Stimulated activated CD8-positive, alpha-beta memory T cell treated with anti-CD3 and anti-CD28 coated beads, Interleukin-7, amount 100 ng/mL, for 24 hours (primary cell): Measurements from ENCODE around the gene COX5A.

ENCODE experiments used
- DNase-seq: peaks from one replicate; pipeline ENCODE4 v3.0.0-alpha.2; 2020; ENCODE audit warnings: low read depth

Gene COX5A

GRCh38 chr15:74870436-74871215 lies 67.2 kb downstream of the COX5A start:
- no peak for DNase-seq
